HG02840 (cell line): ENCODE data around the gene RAB9A.
A peak's percentile ranks its signal among the peaks of the same experiment; 100 is the strongest.
"Not testable (repeated sequence)": the region's sequence is repeated elsewhere in the genome, so short reads cannot be mapped to it uniquely, and the experiment has no call there.

Source experiments
- ATAC-seq: cut with Tn5 transposase; IDR thresholded peaks from one replicate; pipeline ENCODE4 v1.9.1; 2021; ENCODE audit warnings: mild to moderate bottlenecking, moderate library complexity, moderate number of reproducible peaks; ENCODE audit not compliant: unreplicated experiment, low FRiP score

The RAB9A gene

GRCh38 chrX:13688958-13689740 is at the start of gene RAB9A:
Gene RAB9A (plus strand): TSS chrX:13689128. CDS start chrX:13708747, 19,619 bp downstream.
- ATAC-seq = peak; percentile 78

GRCh38 chrX:13641684-13642083 is 47.2 kb upstream of the RAB9A start:
- not testable (repeated sequence) for ATAC-seq

- ATAC-seq = no peak
These were observed 43.3 kb upstream of the RAB9A start for GRCh38 chrX:13645464-13646153.

- ATAC-seq = no peak
These were observed 42.8 kb upstream of the RAB9A start for GRCh38 chrX:13646154-13646549.

- ATAC-seq = no peak
These were observed 41.2 kb upstream of the RAB9A start for GRCh38 chrX:13647709-13648212.

- ATAC-seq = not testable (repeated sequence)
These were observed 40.6 kb upstream of the RAB9A start for GRCh38 chrX:13648336-13648735.

GRCh38 chrX:13649838-13650237 is 39.1 kb upstream of the RAB9A start:
- no peak for ATAC-seq

GRCh38 chrX:13650318-13650717 is 38.6 kb upstream of the RAB9A start:
- ATAC-seq = no peak

GRCh38 chrX:13651150-13651549 is 37.8 kb upstream of the RAB9A start:
- ATAC-seq = no peak

- no peak for ATAC-seq
These were observed 36.6 kb upstream of the RAB9A start for GRCh38 chrX:13652287-13652793.

- peak; percentile 97 for ATAC-seq
These were observed 35.9 kb upstream of the RAB9A start, which contains the start of gene TCEANC for GRCh38 chrX:13652850-13653693. Gene TCEANC (plus strand): TSS chrX:13653141. CDS start chrX:13662509, 9,368 bp downstream.

GRCh38 chrX:13654116-13654515 is 34.8 kb upstream of the RAB9A start:
- no peak for ATAC-seq

GRCh38 chrX:13655674-13656073 is 33.3 kb upstream of the RAB9A start:
- no peak for ATAC-seq

GRCh38 chrX:13658602-13659001 is 30.3 kb upstream of the RAB9A start:
- no peak for ATAC-seq

- ATAC-seq = no peak
These were observed 29.9 kb upstream of the RAB9A start for GRCh38 chrX:13659063-13659462.

- ATAC-seq = peak; percentile 35
These were observed 27.1 kb upstream of the RAB9A start for GRCh38 chrX:13661735-13662288.

- ATAC-seq = peak; percentile 62
These were observed 26.6 kb upstream of the RAB9A start for GRCh38 chrX:13662355-13662791.

- no peak for ATAC-seq
These were observed 24.9 kb upstream of the RAB9A start for GRCh38 chrX:13664020-13664419.

GRCh38 chrX:13666836-13667235 is 22.1 kb upstream of the RAB9A start:
- no peak for ATAC-seq

- no peak for ATAC-seq
These were observed 21.0 kb upstream of the RAB9A start for GRCh38 chrX:13667919-13668318.
